NCI-H146 treated with DMSO at 0.1 percent for 48 hours (cell line): ENCODE measurements around the gene C1orf21.

ENCODE experiments used
- DNase-seq: peaks from one replicate; lab custom pipeline; 2025; ENCODE audit not compliant: unreplicated experiment; lab: John Stamatoyannopoulos, UW

Gene C1orf21

GRCh38 chr1:184443201-184443600 lies 56.4 kb downstream of the C1orf21 start:
- DNase-seq: no peak

GRCh38 chr1:184443624-184444023 lies 56.8 kb downstream of the C1orf21 start:
- DNase-seq: no peak

- no peak for DNase-seq
Observed at GRCh38 chr1:184445997-184446396, 59.2 kb downstream of the C1orf21 start.

- no peak for DNase-seq
Observed at GRCh38 chr1:184447651-184448185, 60.9 kb downstream of the C1orf21 start.

GRCh38 chr1:184449916-184450315 lies 63.1 kb downstream of the C1orf21 start:
- no peak for DNase-seq

GRCh38 chr1:184455786-184456185 lies 69.0 kb downstream of the C1orf21 start:
- no peak for DNase-seq

- DNase-seq: no peak
Observed at GRCh38 chr1:184456189-184456588, 69.4 kb downstream of the C1orf21 start.

GRCh38 chr1:184457500-184457899 lies 70.7 kb downstream of the C1orf21 start:
- no peak for DNase-seq

GRCh38 chr1:184461321-184461720 lies 74.5 kb downstream of the C1orf21 start:
- DNase-seq: no peak

GRCh38 chr1:184462155-184462554 lies 75.3 kb downstream of the C1orf21 start:
- no peak for DNase-seq

GRCh38 chr1:184462990-184463389 lies 76.2 kb downstream of the C1orf21 start:
- DNase-seq: no peak

- no peak for DNase-seq
Observed at GRCh38 chr1:184463680-184464079, 76.9 kb downstream of the C1orf21 start.

GRCh38 chr1:184464757-184465156 lies 77.9 kb downstream of the C1orf21 start:
- no peak for DNase-seq

- no peak for DNase-seq
Observed at GRCh38 chr1:184465489-184466146, 78.8 kb downstream of the C1orf21 start.

GRCh38 chr1:184467295-184467694 lies 80.5 kb downstream of the C1orf21 start:
- DNase-seq: no peak

GRCh38 chr1:184469396-184469795 lies 82.6 kb downstream of the C1orf21 start:
- DNase-seq: no peak

GRCh38 chr1:184471686-184472085 lies 84.9 kb downstream of the C1orf21 start:
- DNase-seq: no peak

GRCh38 chr1:184472136-184472535 lies 85.3 kb downstream of the C1orf21 start:
- no peak for DNase-seq

- DNase-seq: no peak
Observed at GRCh38 chr1:184473176-184473966, 86.5 kb downstream of the C1orf21 start.

- no peak for DNase-seq
Observed at GRCh38 chr1:184476187-184476586, 89.4 kb downstream of the C1orf21 start.

GRCh38 chr1:184479435-184480167 lies 92.8 kb downstream of the C1orf21 start:
- DNase-seq: no peak

- DNase-seq: no peak
Observed at GRCh38 chr1:184480736-184481135, 93.9 kb downstream of the C1orf21 start.
